Neural progenitor cell (in vitro differentiated cells): Measurements from ENCODE around the gene TRIO. TPM values are rescaled to one million over a fixed set of nuclear protein-coding genes. Genes with fewer than 3 reads are reported as not detected.

Source experiments
- DNase-seq: peaks from one replicate; pipeline ENCODE4 v3.0.0-alpha.2; 2016; ENCODE audit warnings: low spot score
- H2AFZ ChIP-seq: fragments of 200-600 bp; sonication (generic); replicated peaks from 2 replicates; pipeline ENCODE4 v1.6.1; 2016; ENCODE audit warnings: antibody characterized with exemption
- H3F3A ChIP-seq: fragments of 200-600 bp; sonication (generic); 2 replicates; pipeline ENCODE4 v1.6.1; 2016; ENCODE audit warnings: antibody characterized with exemption, low read depth
- H3K27ac ChIP-seq: fragments of 200-600 bp; sonication (generic); 2 replicates; pipeline ENCODE4 v1.5.1; 2016; ENCODE audit warnings: mild to moderate bottlenecking
- H3K27me3 ChIP-seq: fragments of 200-600 bp; sonication (generic); 2 replicates; pipeline ENCODE4 v1.6.1; 2016; ENCODE audit warnings: mild to moderate bottlenecking, moderate library complexity
- H3K36me3 ChIP-seq: fragments of 200-600 bp; sonication (generic); 2 replicates; pipeline ENCODE4 v1.5.1; 2016
- H3K4me1 ChIP-seq: fragments of 200-600 bp; sonication (generic); 2 replicates; pipeline ENCODE4 v1.6.1; 2016; ENCODE audit warnings: mixed run types
- H3K4me2 ChIP-seq: fragments of 200-600 bp; sonication (generic); 2 replicates; pipeline ENCODE4 v1.6.1; 2016
- H3K4me3 ChIP-seq: fragments of 200-600 bp; sonication (generic); 2 replicates; pipeline ENCODE4 v1.5.1; 2016
- H3K79me2 ChIP-seq: fragments of 200-600 bp; sonication (generic); 2 replicates; pipeline ENCODE4 v1.6.1; 2016; ENCODE audit warnings: low read depth
- H3K9ac ChIP-seq: fragments of 200-600 bp; sonication (generic); 2 replicates; pipeline ENCODE4 v1.6.1; 2016
- H3K9me3 ChIP-seq: fragments of 200-600 bp; sonication (generic); 2 replicates; pipeline ENCODE4 v1.5.1; 2016; ENCODE audit warnings: low read depth
- H4K20me1 ChIP-seq: fragments of 200-600 bp; sonication (generic); 2 replicates; pipeline ENCODE4 v1.6.1; 2016; ENCODE audit warnings: low read depth
- H3K27ac Mint-ChIP-seq: 3 replicates; pipeline ENCODE4 v1.8.0; 2021; ENCODE audit warnings: mixed read lengths
- H3K27me3 Mint-ChIP-seq: 2 replicates; pipeline ENCODE4 v1.8.0; 2022; ENCODE audit warnings: low read depth, mild to moderate bottlenecking, inconsistent platforms, moderate library complexity, mixed read lengths; ENCODE audit not compliant: insufficient read depth
- H3K36me3 Mint-ChIP-seq: 3 replicates; pipeline ENCODE4 v1.8.0; 2021; ENCODE audit warnings: mixed read lengths
- H3K4me1 Mint-ChIP-seq: 3 replicates; pipeline ENCODE4 v1.8.0; 2021; ENCODE audit warnings: mixed read lengths
- H3K4me3 Mint-ChIP-seq: 3 replicates; pipeline ENCODE4 v1.8.0; 2021; ENCODE audit warnings: mild to moderate bottlenecking, moderate library complexity, mixed read lengths
- H3K9me3 Mint-ChIP-seq: 3 replicates; pipeline ENCODE4 v1.8.0; 2020; ENCODE audit warnings: mixed read lengths
- EZH2 ChIP-seq: fragments of 200-600 bp; sonication (generic); IDR thresholded peaks from 2 replicates; pipeline ENCODE4 v1.6.1; 2017; ENCODE audit warnings: antibody characterized with exemption, mild to moderate bottlenecking, moderate library complexity
- EZH2phosphoT487 ChIP-seq: fragments of 200-600 bp; sonication (generic); IDR thresholded peaks from 2 replicates; pipeline ENCODE4 v1.6.1; 2017; ENCODE audit warnings: antibody characterized with exemption
- total RNA-seq: library from RNA; depleted of rRNA; stranded (reverse); fragments of >200 nt; gene quantifications from 2 replicates; pipeline ENCODE4 v1.2.3, GENCODE V29; 2015; ENCODE audit warnings: low replicate concordance
- TF ChIP-seq, protein P1 (sequence below): fragments of 200-600 bp; sonication (generic); IDR thresholded peaks from 2 replicates; pipeline ENCODE4 v1.5.1; 2017; ENCODE audit warnings: antibody characterized with exemption, mild to moderate bottlenecking

Gene TRIO
- total RNA-seq, 1 donor from 2014 or later, result 84.7 TPM

DNA sequence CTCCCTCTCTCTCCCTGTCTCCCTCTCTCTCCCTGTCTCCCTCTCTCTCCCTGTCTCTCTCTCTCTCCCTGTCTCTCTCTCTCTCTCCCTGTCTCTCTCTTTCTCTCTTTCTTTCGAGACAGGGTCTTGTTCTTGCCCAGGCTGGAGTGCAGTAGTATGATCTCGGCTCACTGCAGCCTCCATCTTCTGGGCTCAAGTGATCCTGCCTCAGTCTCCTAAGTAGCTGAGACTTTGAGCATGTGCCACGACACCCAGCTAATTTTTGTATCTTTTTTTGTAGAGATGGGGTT is 14.3 kb downstream of the TRIO start:
- Mint-ChIP-seq H3K4me1 (peaks cover 38% of the 10 kb centered on the region), H3K9me3 (peaks cover 24% of the 10 kb centered on the region), H3K36me3 (peaks cover 26% of the 10 kb centered on the region), H3K27ac (no peak overlapping the region), H3K4me3 (peak overlapping the region; percentile 3), H3K27me3 (no peaks in the 10 kb centered on the region)
- peaks cover 87% of the 10 kb centered on the region for H4K20me1 ChIP-seq
- H3K36me3 ChIP-seq, result no peaks in the 10 kb centered on the region
- peaks cover 39% of the 10 kb centered on the region for H3K4me1 ChIP-seq
- H3K9me3 ChIP-seq, result no peaks in the 10 kb centered on the region
- no peak for DNase-seq
- TF ChIP-seq EZH2 (no peak), EZH2phosphoT487 (no peak)
- TF ChIP-seq, protein P1, sequence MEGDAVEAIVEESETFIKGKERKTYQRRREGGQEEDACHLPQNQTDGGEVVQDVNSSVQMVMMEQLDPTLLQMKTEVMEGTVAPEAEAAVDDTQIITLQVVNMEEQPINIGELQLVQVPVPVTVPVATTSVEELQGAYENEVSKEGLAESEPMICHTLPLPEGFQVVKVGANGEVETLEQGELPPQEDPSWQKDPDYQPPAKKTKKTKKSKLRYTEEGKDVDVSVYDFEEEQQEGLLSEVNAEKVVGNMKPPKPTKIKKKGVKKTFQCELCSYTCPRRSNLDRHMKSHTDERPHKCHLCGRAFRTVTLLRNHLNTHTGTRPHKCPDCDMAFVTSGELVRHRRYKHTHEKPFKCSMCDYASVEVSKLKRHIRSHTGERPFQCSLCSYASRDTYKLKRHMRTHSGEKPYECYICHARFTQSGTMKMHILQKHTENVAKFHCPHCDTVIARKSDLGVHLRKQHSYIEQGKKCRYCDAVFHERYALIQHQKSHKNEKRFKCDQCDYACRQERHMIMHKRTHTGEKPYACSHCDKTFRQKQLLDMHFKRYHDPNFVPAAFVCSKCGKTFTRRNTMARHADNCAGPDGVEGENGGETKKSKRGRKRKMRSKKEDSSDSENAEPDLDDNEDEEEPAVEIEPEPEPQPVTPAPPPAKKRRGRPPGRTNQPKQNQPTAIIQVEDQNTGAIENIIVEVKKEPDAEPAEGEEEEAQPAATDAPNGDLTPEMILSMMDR, result no peak
- H3K27me3 ChIP-seq, result no peaks in the 10 kb centered on the region
- peaks cover 100% of the 10 kb centered on the region for H3K79me2 ChIP-seq
- H3K4me3 ChIP-seq, result no peak overlapping the region
- no peak overlapping the region for H3K4me2 ChIP-seq
- H2AFZ ChIP-seq, result no peak overlapping the region
- peaks cover 8% of the 10 kb centered on the region for H3F3A ChIP-seq
- H3K27ac ChIP-seq, result no peak overlapping the region
- no peak overlapping the region for H3K9ac ChIP-seq

DNA sequence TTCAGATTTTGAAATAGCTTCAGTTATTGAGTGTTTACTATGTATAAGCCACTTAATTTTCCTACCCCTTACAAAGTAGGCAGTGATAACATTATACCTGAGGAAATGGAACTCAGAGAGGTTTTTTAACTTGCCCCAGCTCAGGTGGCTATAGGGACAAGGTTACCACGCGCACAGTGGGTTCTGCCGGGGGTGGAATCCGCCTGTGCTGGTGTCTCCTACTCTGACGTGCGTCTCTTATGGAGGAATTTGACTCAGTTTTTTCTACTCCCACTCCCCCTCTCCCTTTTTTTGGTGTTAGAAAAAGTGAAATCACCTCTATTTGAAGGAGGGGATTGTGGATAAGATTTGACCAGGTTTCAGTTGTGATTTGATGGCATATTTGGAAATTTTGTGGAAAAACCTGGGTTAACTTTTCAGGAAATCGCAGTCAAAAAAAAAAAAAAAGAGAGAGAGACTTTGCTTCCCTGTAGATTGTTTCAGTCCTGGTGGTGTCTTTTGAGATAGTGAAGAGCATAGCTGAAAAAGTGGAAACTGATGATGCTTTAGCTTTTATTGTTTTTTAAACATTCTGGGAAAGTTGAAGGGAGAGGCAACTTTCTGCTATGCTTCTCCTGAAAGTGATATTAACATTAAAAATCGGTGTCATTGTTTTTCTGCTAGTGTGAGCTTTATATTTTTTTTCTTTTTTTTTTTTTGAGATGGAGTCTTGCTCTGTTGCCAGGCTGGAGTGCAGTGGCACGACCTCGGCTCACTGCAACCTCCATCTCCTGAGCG is 15.9 kb downstream of the TRIO start:
- Mint-ChIP-seq H3K27ac (no peak overlapping the region), H3K4me1 (peaks cover 22% of the 10 kb centered on the region)

DNA sequence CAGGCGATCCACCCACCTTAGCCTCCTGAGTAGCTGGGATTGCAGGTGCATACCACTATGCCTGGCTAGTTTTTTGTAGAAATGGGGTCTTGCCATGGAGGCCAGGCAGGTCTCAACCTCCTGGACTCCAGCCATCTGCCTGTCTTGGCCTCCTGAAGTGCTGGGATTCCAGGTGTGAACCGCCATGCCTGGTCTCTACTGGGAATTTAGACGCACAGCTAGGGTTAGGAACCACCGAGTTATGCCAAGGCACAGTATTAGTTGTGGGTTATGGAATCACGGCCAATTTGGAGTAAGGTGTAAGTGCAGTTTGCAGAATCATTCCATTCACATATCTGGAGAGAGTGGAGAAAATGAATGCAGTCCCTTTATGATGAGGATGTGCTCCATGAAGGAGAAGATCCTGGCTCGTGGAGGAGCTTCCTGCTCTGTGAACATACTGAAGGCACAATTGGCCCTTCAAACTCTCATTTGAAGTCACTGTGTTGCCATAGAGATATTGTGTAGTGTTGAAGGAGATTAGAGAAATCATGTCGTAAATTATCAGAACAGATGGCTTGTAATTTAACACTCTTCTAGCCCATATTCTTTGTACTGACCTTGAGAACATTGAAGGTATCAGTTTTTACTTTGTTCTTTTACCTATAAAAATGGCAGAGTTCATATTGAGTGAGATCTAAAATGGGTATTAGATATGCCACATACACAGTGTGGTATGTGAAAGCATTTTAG is 18.8 kb downstream of the TRIO start:
- Mint-ChIP-seq H3K27ac (no peak overlapping the region), H3K27me3 (no peaks in the 10 kb centered on the region)
- no peak overlapping the region for H3K27ac ChIP-seq

More for the DNA sequence above, 15.9 kb downstream of the TRIO start:
- peaks cover 24% of the 10 kb centered on the region for H3K4me1 ChIP-seq
- DNase-seq, result no peak
- Mint-ChIP-seq H3K9me3 (peaks cover 36% of the 10 kb centered on the region), H3K4me3 (no peak overlapping the region), H3K27me3 (no peaks in the 10 kb centered on the region), H3K36me3 (peaks cover 35% of the 10 kb centered on the region)
- H3K4me3 ChIP-seq, result no peak overlapping the region
- no peak overlapping the region for H3K9ac ChIP-seq
- H3K36me3 ChIP-seq, result no peaks in the 10 kb centered on the region
- TF ChIP-seq EZH2 (no peak), EZH2phosphoT487 (no peak)
- TF ChIP-seq, protein P1, result no peak
- H4K20me1 ChIP-seq, result peaks cover 71% of the 10 kb centered on the region
- H3K4me2 ChIP-seq, result no peak overlapping the region
- H3K79me2 ChIP-seq, result peaks cover 100% of the 10 kb centered on the region
- no peak overlapping the region for H2AFZ ChIP-seq
- no peak overlapping the region for H3K27ac ChIP-seq
- no peaks in the 10 kb centered on the region for H3K27me3 ChIP-seq
- no peaks in the 10 kb centered on the region for H3K9me3 ChIP-seq
- no peaks in the 10 kb centered on the region for H3F3A ChIP-seq

More for the DNA sequence above, 18.8 kb downstream of the TRIO start:
- Histone ChIP-seq H3K4me3 (no peak overlapping the region), H3F3A (no peaks in the 10 kb centered on the region), H3K9ac (no peak overlapping the region), H4K20me1 (peaks cover 58% of the 10 kb centered on the region), H3K4me2 (no peak overlapping the region), H3K79me2 (peaks cover 100% of the 10 kb centered on the region), H2AFZ (no peak overlapping the region), H3K9me3 (no peaks in the 10 kb centered on the region), H3K36me3 (no peaks in the 10 kb centered on the region), H3K27me3 (no peaks in the 10 kb centered on the region), H3K4me1 (peaks cover 1% of the 10 kb centered on the region)
- H3K4me3 Mint-ChIP-seq, result no peak overlapping the region
- DNase-seq, result no peak
- peaks cover 21% of the 10 kb centered on the region for H3K4me1 Mint-ChIP-seq
- peaks cover 52% of the 10 kb centered on the region for H3K36me3 Mint-ChIP-seq
- H3K9me3 Mint-ChIP-seq, result peaks cover 60% of the 10 kb centered on the region
- TF ChIP-seq, protein P1, result no peak
- TF ChIP-seq EZH2phosphoT487 (no peak), EZH2 (no peak)
